PC-9 (cell line): Measurements from ENCODE around the gene CST11. TPM values are rescaled to one million over a fixed set of nuclear protein-coding genes. Genes with fewer than 3 reads are reported as not detected.
A peak's percentile ranks its signal among the peaks of the same experiment; 100 is the strongest.

ENCODE experiments used
- BruUV-seq: library from RNA; stranded (reverse); fragments of 400-500 nt; replicated peaks from 2 replicates; lab custom pipeline; 2021; lab: Mats Ljungman, UMichigan
- CTCF ChIA-PET: fragments of 300-600 bp; sonication (Branson Sonifier 250); formaldehyde crosslinking; loops from one replicate; lab custom pipeline; 2022; ENCODE audit warnings: antibody characterized with exemption; lab: Charles Lee
- POLR2A ChIA-PET: fragments of 300-600 bp; sonication (Branson Sonifier 250); formaldehyde crosslinking; loops from one replicate; lab custom pipeline; 2022; ENCODE audit warnings: antibody characterized with exemption; ENCODE audit not compliant: unreplicated experiment; lab: Charles Lee
- DNase-seq, 2 experiments: peaks; one replicate each; pipeline versions ENCODE4 v3.0.0 to v3.0.0-alpha.2; 2015 to 2022; ENCODE audit warnings: mixed read lengths in 1 of 2
- H2AFZ ChIP-seq: fragments of 200-600 bp; sonication (generic); 2 replicates; pipeline ENCODE4 v1.8.1; 2017; ENCODE audit warnings: antibody characterized with exemption
- H3F3A ChIP-seq: fragments of 200-600 bp; sonication (generic); 2 replicates; pipeline ENCODE4 v1.8.1; 2017; ENCODE audit warnings: antibody characterized with exemption, mild to moderate bottlenecking, low read depth; ENCODE audit not compliant: insufficient read depth
- H3K27ac ChIP-seq: fragments of 200-600 bp; sonication (generic); 2 replicates; pipeline ENCODE4 v1.6.1; 2016; ENCODE audit warnings: mixed run types
- H3K27me3 ChIP-seq: fragments of 200-600 bp; sonication (generic); 2 replicates; pipeline ENCODE4 v1.6.1; 2016; ENCODE audit warnings: low read depth, mixed run types; ENCODE audit not compliant: insufficient read depth
- H3K36me3 ChIP-seq: fragments of 200-600 bp; sonication (generic); 2 replicates; pipeline ENCODE4 v1.6.1; 2016; ENCODE audit warnings: low read depth, mixed run types
- H3K4me1 ChIP-seq: fragments of 200-600 bp; sonication (generic); replicated peaks from 2 replicates; pipeline ENCODE4 v1.6.1; 2016; ENCODE audit warnings: mixed run types; ENCODE audit not compliant: insufficient read depth
- H3K4me2 ChIP-seq: fragments of 200-600 bp; sonication (generic); 2 replicates; pipeline ENCODE4 v1.6.1; 2017; ENCODE audit warnings: mixed run types
- H3K4me3 ChIP-seq: fragments of 200-600 bp; sonication (generic); 2 replicates; pipeline ENCODE4 v1.6.1; 2016; ENCODE audit warnings: mixed run types
- H3K79me2 ChIP-seq: fragments of 200-600 bp; sonication (generic); 2 replicates; pipeline ENCODE4 v1.6.1; 2017; ENCODE audit warnings: low read depth, mixed run types
- H3K9me2 ChIP-seq: fragments of 200-600 bp; sonication (generic); 2 replicates; pipeline ENCODE4 v1.8.1; 2017; ENCODE audit warnings: mild to moderate bottlenecking; ENCODE audit not compliant: insufficient read depth
- H3K9me3 ChIP-seq: fragments of 200-600 bp; sonication (generic); 2 replicates; pipeline ENCODE4 v1.8.1; 2016; ENCODE audit warnings: low read depth; ENCODE audit not compliant: insufficient read depth
- H4K20me1 ChIP-seq: fragments of 200-600 bp; sonication (generic); 2 replicates; pipeline ENCODE4 v1.8.1; 2017; ENCODE audit not compliant: insufficient read depth
- CTCF ChIP-seq: fragments of 200-600 bp; sonication (generic); conservative IDR thresholded peaks from 2 replicates; pipeline ENCODE4 v1.6.1; 2017; ENCODE audit warnings: mixed run types, antibody characterized with exemption, mild to moderate bottlenecking, moderate library complexity
- EZH2 ChIP-seq: fragments of 200-600 bp; sonication (generic); IDR thresholded peaks from 2 replicates; pipeline ENCODE4 v1.8.0; 2017; ENCODE audit warnings: antibody characterized with exemption, low read depth
- intact Hi-C: fragments of 100-400 bp; cut with micrococcal nuclease; formaldehyde crosslinking; loops from one replicate; pipeline ENCODE4 v1.10.0; 2022; ENCODE audit not compliant: unreplicated experiment
- total RNA-seq: library from RNA; stranded (reverse); gene quantifications from 2 replicates; pipeline ENCODE4 v1.2.3, GENCODE V29; 2021

CST11 gene
- total RNA-seq, 1 experiment from 2014 or later: not detected

- BruUV-seq: no TSS peak
- intact Hi-C loops: no loop called here
- no peak for DNase-seq
- Histone ChIP-seq H3K9me3 (no peaks in the 10 kb centered on the region), H3K9me2 (no peaks in the 10 kb centered on the region), H3K36me3 (no peaks in the 10 kb centered on the region), H4K20me1 (no peaks in the 10 kb centered on the region; the same call in none of the 2 replicates), H3K4me3 (no peak overlapping the region), H3K4me2 (no peak overlapping the region), H3K79me2 (peaks cover 41% of the 10 kb centered on the region), H3K4me1 (no peaks in the 10 kb centered on the region), H3F3A (no peaks in the 10 kb centered on the region), H2AFZ (no peak overlapping the region), H3K27me3 (no peaks in the 10 kb centered on the region), H3K27ac (no peak overlapping the region)
- POLR2A ChIA-PET: no interaction called here
- CTCF ChIA-PET: no interaction called here
- no peak for TF ChIP-seq EZH2
- no peak for TF ChIP-seq CTCF
Measured at GRCh38 chr20:23404196-23404595, 48.5 kb downstream of the CST11 start.

GRCh38 chr20:23403751-23404150, 48.9 kb downstream of the CST11 start:
- intact Hi-C loops: no loop called here
- no peak overlapping the region for H3K4me2 ChIP-seq
- no peaks in the 10 kb centered on the region for H3K4me1 ChIP-seq

GRCh38 chr20:23401051-23401450, 51.6 kb downstream of the CST11 start:
- ChIA-PET CTCF (no interaction called here), POLR2A (interaction anchor here (0.9 kb wide), 1 partner anchor 13 kb away, joined by 5 read pairs; no protein-coding TSS in a partner anchor)
- DNase-seq: no peak
- no peak overlapping the region for H3K4me3 ChIP-seq
- no peak overlapping the region for H2AFZ ChIP-seq
- H3K4me1 ChIP-seq: no peaks in the 10 kb centered on the region
- intact Hi-C loops: no loop called here
- no peak for TF ChIP-seq CTCF
- no peak for TF ChIP-seq EZH2
- H3K4me2 ChIP-seq: no peak overlapping the region
- no peaks in the 10 kb centered on the region for H3F3A ChIP-seq
- TSS peak; percentile 3 for BruUV-seq
- no peak overlapping the region for H3K27ac ChIP-seq
- no peaks in the 10 kb centered on the region for H3K9me2 ChIP-seq
- H3K36me3 ChIP-seq: no peaks in the 10 kb centered on the region
- H3K79me2 ChIP-seq: peaks cover 9% of the 10 kb centered on the region; the same call in 1 of the 2 replicates
- no peaks in the 10 kb centered on the region for H3K27me3 ChIP-seq
- H3K9me3 ChIP-seq: no peaks in the 10 kb centered on the region
- no peaks in the 10 kb centered on the region; the same call in none of the 2 replicates for H4K20me1 ChIP-seq

More at GRCh38 chr20:23403751-23404150, 48.9 kb downstream of the CST11 start:
- no peaks in the 10 kb centered on the region for H3F3A ChIP-seq
- H4K20me1 ChIP-seq: no peaks in the 10 kb centered on the region; the same call in none of the 2 replicates
- no peak for DNase-seq
- H3K9me3 ChIP-seq: no peaks in the 10 kb centered on the region
- TF ChIP-seq EZH2: no peak
- no peak for TF ChIP-seq CTCF
- ChIA-PET POLR2A (no interaction called here), CTCF (no interaction called here)
- no TSS peak for BruUV-seq
- peaks cover 36% of the 10 kb centered on the region for H3K79me2 ChIP-seq
- H3K27me3 ChIP-seq: no peaks in the 10 kb centered on the region
- H2AFZ ChIP-seq: no peak overlapping the region
- H3K4me3 ChIP-seq: no peak overlapping the region
- no peak overlapping the region for H3K27ac ChIP-seq
- H3K36me3 ChIP-seq: no peaks in the 10 kb centered on the region
- H3K9me2 ChIP-seq: no peaks in the 10 kb centered on the region

Other genes with a start within 250 kb of the CST11 start
- 29.8 and 30.9 TPM in 2 replicates for gene NXT1, start 102.1 kb downstream of the CST11 start, total RNA-seq
- gene GZF1, start 90.7 kb downstream of the CST11 start, total RNA-seq: 8.1 and 11.1 TPM in 2 replicates
- gene NAPB, start 31.4 kb downstream of the CST11 start, total RNA-seq: 13.8 and 16.5 TPM in 2 replicates
- gene CSTL1, start 13.2 kb downstream of the CST11 start, total RNA-seq: not detected in 2 replicates
- gene CST8, start 38.2 kb upstream of the CST11 start, total RNA-seq: not detected in 2 replicates
- gene CST9L, start 115.6 kb upstream of the CST11 start, total RNA-seq: not detected in 2 replicates
- gene CST9, start 153.0 kb upstream of the CST11 start, total RNA-seq: not detected in 2 replicates
- gene CST3, start 185.1 kb upstream of the CST11 start, total RNA-seq: 262 and 355 TPM in 2 replicates
- 0.78 TPM in 1 of 2 replicates, not detected in the other for gene CST4, start 236.2 kb upstream of the CST11 start, total RNA-seq